K562 (cell line): ENCODE results near the gene NKIRAS1.

Experiments
- EP300 ChIP-seq: IDR thresholded peaks from 2 replicates; pipeline ENCODE4 v1.6.1; 2012; ENCODE audit warnings: low read length, improper control_type of control experiment
- EZH2 ChIP-seq: IDR thresholded peaks from 2 replicates; pipeline ENCODE4 v1.6.1; 2012; ENCODE audit warnings: low read depth, mild to moderate bottlenecking, inconsistent platforms, low read length, borderline replicate concordance
- MYC ChIP-seq, 2 experiments: fragments of 250-450 bp in 1 of 2; sonication (Bioruptor Pico) in 1 of 2; IDR thresholded peaks; 2 replicates each; pipeline versions ENCODE4 v1.5.1 to v1.6.1; 2012 to 2021; ENCODE audit warnings: low read depth in 2 of 2, borderline replicate concordance in 1 of 2, improper control_type of control experiment in 1 of 2, low read length in 1 of 2, mild to moderate bottlenecking in 1 of 2, moderate library complexity in 1 of 2
- NEUROD1 ChIP-seq: fragments of 150-350 bp; IDR thresholded peaks from 2 replicates; pipeline ENCODE4 v1.6.1; 2014; ENCODE audit warnings: borderline replicate concordance, low read length, low read depth; ENCODE audit not compliant: partially characterized antibody
- TAF1 ChIP-seq: IDR thresholded peaks from 2 replicates; pipeline ENCODE4 v1.6.1; 2011; ENCODE audit warnings: mild to moderate bottlenecking, low read length, moderate library complexity; ENCODE audit not compliant: insufficient read depth, control insufficient read depth, severe bottlenecking; ENCODE audit errors: extremely low read depth
- ZNF232 ChIP-seq: sonication (generic); formaldehyde crosslinking; IDR thresholded peaks from 2 replicates; pipeline ENCODE4 v1.8.0; 2022; ENCODE audit warnings: mild to moderate bottlenecking, missing genetic modification reagents
- TF ChIP-seq, protein P1 (sequence below), 3 experiments: IDR thresholded peaks in 2 of 3; conservative IDR thresholded peaks in 1 of 3; 2 replicates each; pipeline ENCODE4 v1.5.1; 2011 to 2012; ENCODE audit warnings: low read length in 3 of 3, mild to moderate bottlenecking in 3 of 3, control low read depth in 2 of 3, improper control_type of control experiment in 1 of 3, inconsistent platforms in 1 of 3, low read depth in 1 of 3, mixed read lengths in 1 of 3, moderate library complexity in 1 of 3; ENCODE audit not compliant: insufficient read depth in 2 of 3
- TF ChIP-seq, protein P2 (sequence below): IDR thresholded peaks from 2 replicates; pipeline ENCODE4 v1.6.1; 2016; ENCODE audit warnings: missing genetic modification characterization, missing compliant biosample characterization
- TF ChIP-seq, protein P3 (sequence below), 2 experiments: IDR thresholded peaks; 2 replicates each; pipeline ENCODE4 v1.6.1; 2011; ENCODE audit warnings: borderline replicate concordance in 1 of 2, control low read depth in 1 of 2, low read depth in 1 of 2, low read length in 1 of 2, mild to moderate bottlenecking in 1 of 2, mixed read lengths in 1 of 2, moderate library complexity in 1 of 2; ENCODE audit not compliant: insufficient read depth in 1 of 2, insufficient read length in 1 of 2, poor library complexity in 1 of 2, severe bottlenecking in 1 of 2; ENCODE audit errors: extremely low read depth in 1 of 2
- TF ChIP-seq, protein P4 (sequence below): sonication (generic); formaldehyde crosslinking; IDR thresholded peaks from 2 replicates; pipeline ENCODE4 v1.8.1; 2023; ENCODE audit warnings: mild to moderate bottlenecking, missing genetic modification reagents

DNA sequence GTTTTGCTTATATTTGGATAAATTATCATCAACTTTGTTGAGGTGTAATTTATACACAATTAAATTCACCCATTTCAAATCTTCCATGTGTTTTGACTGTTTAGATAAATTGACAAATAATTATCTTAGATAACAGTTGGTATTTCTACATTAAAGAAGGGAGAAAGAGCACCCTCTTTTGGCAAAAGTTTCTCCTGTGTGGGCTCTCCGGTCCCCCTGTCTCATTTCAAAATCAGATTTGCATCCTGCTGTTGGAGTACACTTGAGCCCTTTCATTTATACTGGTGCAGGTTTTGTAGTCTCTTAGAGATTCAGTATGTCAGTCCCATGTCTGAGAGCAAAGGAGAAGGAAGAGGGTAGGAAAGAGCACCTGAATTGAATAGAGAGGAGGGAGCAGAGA lies 49.4 kb downstream of the NKIRAS1 start:
- TF ChIP-seq, protein P1, sequence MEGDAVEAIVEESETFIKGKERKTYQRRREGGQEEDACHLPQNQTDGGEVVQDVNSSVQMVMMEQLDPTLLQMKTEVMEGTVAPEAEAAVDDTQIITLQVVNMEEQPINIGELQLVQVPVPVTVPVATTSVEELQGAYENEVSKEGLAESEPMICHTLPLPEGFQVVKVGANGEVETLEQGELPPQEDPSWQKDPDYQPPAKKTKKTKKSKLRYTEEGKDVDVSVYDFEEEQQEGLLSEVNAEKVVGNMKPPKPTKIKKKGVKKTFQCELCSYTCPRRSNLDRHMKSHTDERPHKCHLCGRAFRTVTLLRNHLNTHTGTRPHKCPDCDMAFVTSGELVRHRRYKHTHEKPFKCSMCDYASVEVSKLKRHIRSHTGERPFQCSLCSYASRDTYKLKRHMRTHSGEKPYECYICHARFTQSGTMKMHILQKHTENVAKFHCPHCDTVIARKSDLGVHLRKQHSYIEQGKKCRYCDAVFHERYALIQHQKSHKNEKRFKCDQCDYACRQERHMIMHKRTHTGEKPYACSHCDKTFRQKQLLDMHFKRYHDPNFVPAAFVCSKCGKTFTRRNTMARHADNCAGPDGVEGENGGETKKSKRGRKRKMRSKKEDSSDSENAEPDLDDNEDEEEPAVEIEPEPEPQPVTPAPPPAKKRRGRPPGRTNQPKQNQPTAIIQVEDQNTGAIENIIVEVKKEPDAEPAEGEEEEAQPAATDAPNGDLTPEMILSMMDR (IDR thresholded peaks at IDR 0.05 in 2 of 3, conservative IDR thresholded peaks at IDR 0.05 in 1 of 3; ENCODE audit: insufficient read depth in 2 of 3, low read depth in 1 of 3, low read length in 3 of 3) = peak in 1 of 3 experiments; percentile 42; a peak in 2 of 6 replicates
- TF ChIP-seq EP300 (no peak), EZH2 (no peak), NEUROD1 (no peak), ZNF232 (CRISPR knock-in tag) (no peak), TAF1 (no peak), MYC (IDR thresholded peaks at IDR 0.05; ENCODE audit: low read depth, low read length) (no peak), MYC (CRISPR knock-in tag; IDR thresholded peaks at IDR 0.05; ENCODE audit: borderline replicate concordance, low read depth) (no peak)
- TF ChIP-seq, protein P2, sequence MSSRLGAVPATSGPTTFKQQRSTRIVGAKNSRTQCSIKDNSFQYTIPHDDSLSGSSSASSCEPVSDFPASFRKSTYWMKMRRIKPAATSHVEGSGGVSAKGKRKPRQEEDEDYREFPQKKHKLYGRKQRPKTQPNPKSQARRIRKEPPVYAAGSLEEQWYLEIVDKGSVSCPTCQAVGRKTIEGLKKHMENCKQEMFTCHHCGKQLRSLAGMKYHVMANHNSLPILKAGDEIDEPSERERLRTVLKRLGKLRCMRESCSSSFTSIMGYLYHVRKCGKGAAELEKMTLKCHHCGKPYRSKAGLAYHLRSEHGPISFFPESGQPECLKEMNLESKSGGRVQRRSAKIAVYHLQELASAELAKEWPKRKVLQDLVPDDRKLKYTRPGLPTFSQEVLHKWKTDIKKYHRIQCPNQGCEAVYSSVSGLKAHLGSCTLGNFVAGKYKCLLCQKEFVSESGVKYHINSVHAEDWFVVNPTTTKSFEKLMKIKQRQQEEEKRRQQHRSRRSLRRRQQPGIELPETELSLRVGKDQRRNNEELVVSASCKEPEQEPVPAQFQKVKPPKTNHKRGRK (tag) = no peak
- TF ChIP-seq, protein P3, sequence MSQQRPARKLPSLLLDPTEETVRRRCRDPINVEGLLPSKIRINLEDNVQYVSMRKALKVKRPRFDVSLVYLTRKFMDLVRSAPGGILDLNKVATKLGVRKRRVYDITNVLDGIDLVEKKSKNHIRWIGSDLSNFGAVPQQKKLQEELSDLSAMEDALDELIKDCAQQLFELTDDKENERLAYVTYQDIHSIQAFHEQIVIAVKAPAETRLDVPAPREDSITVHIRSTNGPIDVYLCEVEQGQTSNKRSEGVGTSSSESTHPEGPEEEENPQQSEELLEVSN (IDR thresholded peaks at IDR 0.05; ENCODE audit: borderline replicate concordance in 1 of 2, extremely low read depth in 1 of 2, insufficient read depth in 1 of 2, insufficient read length in 1 of 2, low read depth in 1 of 2, low read length in 1 of 2, poor library complexity in 1 of 2, severe bottlenecking in 1 of 2) = no peak
- TF ChIP-seq, protein P4, sequence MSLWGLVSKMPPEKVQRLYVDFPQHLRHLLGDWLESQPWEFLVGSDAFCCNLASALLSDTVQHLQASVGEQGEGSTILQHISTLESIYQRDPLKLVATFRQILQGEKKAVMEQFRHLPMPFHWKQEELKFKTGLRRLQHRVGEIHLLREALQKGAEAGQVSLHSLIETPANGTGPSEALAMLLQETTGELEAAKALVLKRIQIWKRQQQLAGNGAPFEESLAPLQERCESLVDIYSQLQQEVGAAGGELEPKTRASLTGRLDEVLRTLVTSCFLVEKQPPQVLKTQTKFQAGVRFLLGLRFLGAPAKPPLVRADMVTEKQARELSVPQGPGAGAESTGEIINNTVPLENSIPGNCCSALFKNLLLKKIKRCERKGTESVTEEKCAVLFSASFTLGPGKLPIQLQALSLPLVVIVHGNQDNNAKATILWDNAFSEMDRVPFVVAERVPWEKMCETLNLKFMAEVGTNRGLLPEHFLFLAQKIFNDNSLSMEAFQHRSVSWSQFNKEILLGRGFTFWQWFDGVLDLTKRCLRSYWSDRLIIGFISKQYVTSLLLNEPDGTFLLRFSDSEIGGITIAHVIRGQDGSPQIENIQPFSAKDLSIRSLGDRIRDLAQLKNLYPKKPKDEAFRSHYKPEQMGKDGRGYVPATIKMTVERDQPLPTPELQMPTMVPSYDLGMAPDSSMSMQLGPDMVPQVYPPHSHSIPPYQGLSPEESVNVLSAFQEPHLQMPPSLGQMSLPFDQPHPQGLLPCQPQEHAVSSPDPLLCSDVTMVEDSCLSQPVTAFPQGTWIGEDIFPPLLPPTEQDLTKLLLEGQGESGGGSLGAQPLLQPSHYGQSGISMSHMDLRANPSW (CRISPR knock-in tag) = no peak
